EL (cell line): ENCODE results near the gene LIPJ.

ENCODE experiments used
- DNase-seq: peaks from one replicate; pipeline ENCODE4 v3.0.0-alpha.2; 2016

The LIPJ gene, protein sequence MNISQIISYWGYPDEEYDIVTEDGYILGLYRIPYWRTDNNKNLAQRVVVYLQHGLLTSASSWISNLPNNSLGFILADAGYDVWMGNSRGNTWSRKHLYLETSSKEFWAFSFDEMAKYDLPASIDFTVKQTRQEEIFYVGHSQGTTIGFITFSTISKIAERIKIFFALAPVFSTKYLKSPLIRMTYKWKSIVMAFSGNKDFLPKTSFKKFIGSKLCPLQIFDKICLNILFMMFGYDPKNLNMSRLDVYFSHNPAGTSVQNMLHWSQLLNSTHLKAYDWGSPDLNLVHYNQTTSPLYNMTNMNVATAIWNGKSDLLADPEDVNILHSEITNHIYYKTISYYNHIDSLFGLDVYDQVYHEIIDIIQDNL

DNA sequence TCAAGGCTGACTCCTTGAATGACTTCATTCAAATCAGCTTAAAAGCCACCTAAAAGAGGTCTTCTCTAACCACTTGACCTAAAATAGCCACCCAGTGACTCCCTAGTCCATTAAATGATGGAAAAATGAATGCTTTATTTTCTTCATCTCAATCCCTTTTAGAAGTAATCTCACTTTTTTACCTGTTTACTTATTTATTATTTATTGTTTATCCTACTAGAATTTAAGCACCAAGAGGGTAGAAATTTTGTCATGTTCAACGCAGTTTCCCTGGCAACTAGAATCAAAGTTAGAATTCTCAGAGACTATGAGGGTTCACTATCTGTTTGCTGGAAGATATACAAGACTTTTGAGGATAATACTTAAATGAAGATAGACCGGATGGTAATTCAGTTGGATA is at the start of gene LIPJ:
Gene LIPJ, plus strand, starts transcription at position 301 of the 400 bp plus-strand sequence. CDS start 3,926 bp downstream, outside the sequence.
- no peak for DNase-seq

DNA sequence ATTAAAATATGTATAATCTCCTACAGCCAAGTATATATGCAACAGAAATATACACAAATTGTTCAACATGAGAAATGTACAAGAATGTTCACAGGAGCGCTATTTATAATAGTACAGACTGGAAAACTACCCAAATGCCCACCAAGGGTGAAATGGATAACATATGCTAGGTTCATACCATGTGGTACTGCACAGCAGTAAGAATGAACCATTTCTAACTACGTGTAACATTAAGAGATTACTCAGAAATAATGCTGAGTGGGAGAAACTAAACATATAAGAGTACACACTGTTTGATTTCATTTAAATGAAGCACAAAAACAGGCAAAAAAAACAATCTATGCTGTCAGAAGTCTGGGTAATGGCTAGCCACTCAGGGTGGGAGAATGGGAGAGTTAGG is 49.2 kb upstream of the LIPJ start:
- no peak for DNase-seq

DNA sequence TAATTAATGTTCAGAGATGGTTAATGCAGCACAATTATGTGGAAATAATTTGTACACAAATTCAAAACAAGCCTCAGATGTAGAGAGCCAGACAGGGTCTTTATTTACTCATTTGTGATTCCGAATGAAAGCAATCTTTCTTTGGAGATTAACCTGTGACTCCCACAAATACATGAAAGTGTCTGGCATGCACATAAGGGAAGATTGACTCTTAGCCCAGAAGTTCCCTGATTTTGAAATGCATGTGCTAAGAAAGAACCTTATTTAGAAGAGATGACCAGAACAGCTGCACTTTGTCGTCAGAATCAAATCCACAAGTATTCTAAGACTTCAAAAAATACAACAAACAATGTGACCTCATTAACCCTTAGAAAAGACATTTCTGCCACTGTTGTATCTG is 48.5 kb upstream of the LIPJ start:
- DNase-seq: peak; percentile 22

- no peak for DNase-seq
Measured at GRCh38 chr10:88540351-88540750, 46.2 kb upstream of the LIPJ start.

DNA sequence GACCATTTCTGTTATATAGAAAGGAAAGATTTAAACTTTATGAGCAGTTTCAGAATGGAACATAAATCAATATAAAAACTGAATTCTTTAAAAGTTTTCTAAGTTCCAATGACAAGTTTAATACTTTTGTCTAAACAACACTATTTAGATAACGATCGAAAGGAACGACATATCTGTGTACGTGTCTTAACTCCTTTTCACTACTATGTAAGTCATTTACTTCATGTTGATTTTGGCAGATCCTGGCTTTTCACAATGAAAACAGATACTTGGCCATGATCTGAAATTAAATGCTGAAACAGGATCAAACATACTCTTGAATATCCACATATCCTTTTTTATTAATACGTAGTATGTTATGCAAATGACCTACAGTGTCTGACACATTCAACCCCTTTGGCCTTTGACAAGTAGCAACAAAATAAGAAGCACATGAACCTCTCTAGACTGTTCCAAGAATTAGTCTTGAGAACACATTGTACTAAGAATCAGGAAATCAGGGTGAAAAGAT is 45.4 kb upstream of the LIPJ start:
- no peak for DNase-seq

DNA sequence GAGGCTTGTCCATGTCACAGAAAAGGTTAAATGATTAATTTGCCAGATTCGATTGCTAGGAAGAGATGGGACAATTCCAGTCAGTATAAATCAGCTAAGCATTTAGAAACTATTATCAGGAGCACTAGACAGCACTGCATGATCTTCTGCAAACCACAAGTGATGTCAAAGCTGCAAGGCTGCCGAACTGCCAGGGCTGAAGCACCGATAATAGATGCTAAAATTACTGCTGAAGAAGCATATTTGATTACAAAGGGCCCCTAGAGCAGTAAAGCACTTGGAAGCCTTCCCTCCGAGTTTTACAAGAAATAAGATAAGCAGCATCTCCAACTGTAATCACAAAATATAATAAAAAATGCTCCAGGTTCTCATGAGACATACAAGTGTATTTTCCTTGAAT is 44.0 kb upstream of the LIPJ start:
- no peak for DNase-seq

DNA sequence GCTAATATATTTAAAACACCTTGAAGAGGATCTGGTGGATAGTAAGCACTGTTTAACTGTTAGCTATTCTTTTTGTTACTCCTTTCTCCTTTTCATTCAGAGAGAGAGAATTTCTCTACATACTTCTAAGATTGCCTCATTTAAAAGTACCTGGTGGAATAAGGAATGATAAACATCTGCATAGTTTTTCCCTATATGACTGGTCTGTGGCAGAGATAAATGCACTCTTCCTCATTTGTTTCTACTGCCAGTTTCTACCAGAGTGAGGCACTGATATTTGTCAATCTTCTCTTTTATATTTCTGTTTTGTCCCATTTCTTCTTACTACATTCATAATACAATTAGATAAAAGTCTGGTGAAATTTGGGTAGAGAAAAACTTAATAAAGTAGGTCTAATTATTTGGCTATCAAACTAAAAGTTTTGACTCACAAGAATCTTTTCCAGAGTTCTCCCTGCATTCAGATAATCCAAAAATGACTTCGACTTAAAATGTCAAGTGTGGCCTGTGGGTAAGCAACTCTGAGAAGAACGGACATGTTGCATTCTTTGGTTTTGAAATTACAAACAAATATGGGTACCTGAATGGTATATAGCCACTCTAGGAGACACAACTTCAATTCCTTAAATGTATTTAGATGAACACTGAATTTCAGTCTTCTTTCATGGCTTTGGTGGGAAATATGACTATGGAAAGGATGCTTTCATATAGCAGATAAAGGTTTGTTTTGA is 42.3 kb upstream of the LIPJ start:
- DNase-seq: no peak

GRCh38 chr10:88545359-88545758 is 41.2 kb upstream of the LIPJ start:
- DNase-seq: no peak

DNA sequence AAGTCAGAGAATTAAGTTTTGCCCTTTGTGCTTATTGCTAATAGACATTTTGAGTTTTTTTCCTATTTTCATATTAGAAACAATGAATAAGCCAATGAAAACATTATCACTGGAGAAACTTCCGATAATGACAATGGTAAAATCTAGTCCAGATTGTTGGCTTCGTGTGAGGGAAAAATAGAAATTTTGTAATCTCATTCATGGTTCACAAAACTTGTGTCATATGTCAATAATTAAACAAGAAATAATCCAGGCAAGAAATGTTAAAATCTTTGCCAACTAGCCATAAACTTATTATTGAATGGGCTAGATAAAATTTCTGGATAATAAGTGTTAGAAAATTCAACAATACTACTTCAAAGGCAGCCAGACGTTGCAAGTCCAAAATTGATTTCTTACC is 40.1 kb upstream of the LIPJ start:
- no peak for DNase-seq

DNA sequence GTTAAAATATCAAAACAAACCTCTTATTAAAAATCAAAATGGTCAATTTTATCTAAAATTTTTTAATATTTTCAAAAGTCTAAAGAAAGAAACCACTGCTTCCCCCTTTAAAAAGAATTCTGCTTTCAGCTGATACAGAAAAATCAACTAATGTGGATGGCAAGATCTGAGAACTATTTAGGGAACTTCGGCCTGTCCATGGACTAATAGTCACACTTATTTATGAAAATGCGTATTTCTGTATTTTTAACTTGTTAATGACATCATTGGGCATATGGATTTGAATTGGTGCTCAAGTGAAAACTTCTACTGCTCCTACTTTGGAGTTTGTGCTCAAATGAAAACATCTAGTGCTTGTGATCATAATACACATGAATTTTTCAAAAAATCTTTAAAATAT is 35.3 kb upstream of the LIPJ start:
- no peak for DNase-seq

DNA sequence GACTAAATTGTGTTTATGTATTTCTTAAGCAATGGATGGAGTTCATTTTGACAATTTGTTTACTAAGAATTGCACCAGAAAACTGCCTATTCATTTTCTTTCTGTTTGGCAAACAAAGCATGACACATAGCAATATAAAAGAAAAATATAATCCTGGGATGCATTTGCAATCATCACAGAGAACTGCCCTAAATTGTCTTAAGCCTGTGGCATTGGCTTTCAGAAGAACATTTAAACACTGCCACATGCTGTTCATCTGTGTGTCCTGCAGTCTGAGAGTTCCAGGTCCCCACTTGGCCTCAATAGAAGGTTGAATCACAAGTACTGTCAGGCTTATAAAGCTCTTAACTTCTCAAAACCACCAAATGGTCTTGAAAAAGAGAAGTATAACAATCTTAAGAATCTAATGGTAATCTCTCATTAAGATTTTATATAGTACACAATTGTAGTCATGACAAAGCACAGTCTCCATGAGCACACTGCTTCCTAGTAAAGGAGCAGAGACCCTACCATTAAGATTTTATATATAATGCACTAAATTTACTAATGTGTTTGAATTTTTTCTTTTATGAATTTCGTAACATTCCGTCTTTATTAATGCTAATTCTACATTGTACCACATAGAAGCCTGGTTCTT is 33.3 kb upstream of the LIPJ start:
- peak; percentile 63 for DNase-seq

DNA sequence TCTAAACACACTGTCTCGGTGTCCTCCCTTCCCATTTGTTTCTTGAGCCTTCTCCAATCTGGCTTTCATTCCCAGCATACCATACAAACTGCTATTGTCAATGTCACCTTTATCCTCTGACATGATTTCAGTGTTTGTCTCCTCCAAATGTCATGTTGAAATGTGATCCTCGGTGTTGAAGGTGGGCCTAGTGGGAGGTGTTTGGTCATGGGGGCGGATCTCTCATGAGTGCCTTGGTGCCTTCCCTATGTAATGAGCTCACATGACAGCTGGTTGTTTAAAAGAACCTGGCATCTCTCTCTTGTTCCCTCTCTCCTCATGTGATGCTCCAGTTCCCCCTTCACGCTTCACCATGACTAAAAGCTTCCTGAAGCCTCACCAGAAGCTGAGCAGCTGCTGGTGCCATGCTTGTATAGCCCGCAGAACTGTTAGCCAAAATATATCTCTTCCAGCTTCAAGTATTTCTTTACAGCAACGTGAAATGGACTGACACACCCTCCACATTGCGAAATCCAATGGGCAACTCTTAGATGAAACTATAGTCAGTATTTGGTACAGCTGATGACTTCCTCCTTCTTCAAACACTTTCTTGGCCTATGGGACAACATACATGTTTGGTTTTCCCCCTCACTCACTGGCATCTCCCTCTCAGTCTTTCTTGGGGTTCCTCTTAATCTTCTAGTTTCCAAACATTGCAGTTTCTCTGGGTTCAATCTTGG is 31.2 kb upstream of the LIPJ start:
- DNase-seq: no peak

- DNase-seq: no peak
Measured at GRCh38 chr10:88557256-88557655, 29.3 kb upstream of the LIPJ start.

- peak; percentile 58 for DNase-seq
Measured at GRCh38 chr10:88557658-88558057, 28.9 kb upstream of the LIPJ start.

GRCh38 chr10:88562152-88562551 is 24.4 kb upstream of the LIPJ start:
- DNase-seq: no peak

DNA sequence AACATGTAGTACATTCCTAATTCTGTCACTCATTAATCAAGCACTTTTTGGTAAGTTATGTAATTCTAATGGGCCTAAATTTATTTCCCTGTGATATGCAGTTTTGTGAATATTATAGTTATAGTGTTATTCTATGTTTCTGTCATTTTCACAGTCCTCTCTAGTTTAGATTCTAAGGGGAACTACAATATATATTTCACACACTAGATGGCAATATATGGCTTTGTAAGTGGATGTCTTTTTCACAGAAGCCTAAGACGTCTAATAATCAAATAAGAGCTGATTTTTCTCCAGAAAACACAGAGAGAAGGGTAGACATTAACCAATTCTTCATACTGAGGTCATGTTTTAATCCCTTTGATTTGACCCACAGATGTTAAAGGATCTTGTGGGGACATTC is 21.5 kb upstream of the LIPJ start:
- DNase-seq: peak; percentile 41

DNA sequence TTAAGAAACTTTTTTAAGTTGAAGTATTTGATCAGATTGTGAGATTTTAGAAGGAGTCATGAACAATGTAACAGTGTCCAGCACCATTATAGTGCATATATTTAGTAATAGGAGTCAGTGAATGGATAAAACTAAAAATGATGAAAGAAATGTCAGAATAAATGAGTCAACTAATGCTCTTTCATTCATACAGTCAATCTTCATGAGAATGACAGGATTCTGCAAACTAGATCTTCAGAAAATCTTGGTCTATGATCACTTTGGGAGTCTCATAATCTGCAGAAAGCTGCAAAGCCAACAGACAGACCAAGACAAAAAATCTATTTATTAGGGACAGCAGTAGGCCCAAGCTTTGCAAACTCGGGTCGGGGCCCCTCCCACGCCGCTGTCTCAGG is 4.2 kb upstream of the LIPJ start:
- no peak for DNase-seq

DNA sequence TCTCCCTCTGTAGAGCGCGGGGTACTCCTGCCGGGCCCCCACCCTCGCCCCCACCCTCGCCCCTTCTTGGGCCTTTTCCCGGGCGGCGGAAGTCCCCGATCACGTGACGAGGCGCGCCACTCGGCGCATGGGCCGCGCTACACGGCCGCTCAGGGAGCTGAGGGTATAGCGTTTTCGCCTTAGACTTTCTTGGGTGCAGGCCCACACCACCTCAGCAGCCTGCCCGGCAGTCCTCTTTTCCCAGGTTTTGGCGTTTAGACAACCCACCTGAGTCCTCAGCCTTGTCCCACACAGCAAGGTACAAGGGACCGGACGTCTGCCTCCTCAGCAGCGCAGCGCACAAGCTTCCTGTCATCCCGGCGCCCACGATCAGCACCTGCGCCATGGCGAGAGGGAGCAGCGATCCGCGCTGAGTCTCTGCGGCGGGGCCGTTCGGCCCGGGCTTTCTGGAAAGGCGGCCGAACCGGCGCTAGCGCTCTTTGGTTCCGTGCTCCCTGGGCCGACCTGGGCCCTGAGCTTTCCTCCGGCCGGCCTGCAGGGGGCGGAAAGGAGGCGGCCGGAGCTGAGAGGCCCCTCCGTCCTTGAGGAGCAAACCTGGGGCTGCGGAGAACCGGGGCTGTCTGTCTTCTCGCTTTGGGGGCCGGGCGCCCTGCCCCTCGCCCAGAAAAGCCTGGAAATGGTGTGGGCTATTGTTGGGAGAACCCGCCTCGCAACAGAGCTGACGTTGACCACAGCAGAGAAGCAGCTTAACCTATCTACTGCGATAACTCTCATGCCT is 3.6 kb upstream of the LIPJ start, which contains the start of gene RNLS:
Gene RNLS, minus strand, starts transcription at position 513 of the 778 bp plus-strand sequence.
- DNase-seq: peak; percentile 62

- no peak for DNase-seq
Measured at GRCh38 chr10:88583584-88583957, 3.0 kb upstream of the LIPJ start.

DNA sequence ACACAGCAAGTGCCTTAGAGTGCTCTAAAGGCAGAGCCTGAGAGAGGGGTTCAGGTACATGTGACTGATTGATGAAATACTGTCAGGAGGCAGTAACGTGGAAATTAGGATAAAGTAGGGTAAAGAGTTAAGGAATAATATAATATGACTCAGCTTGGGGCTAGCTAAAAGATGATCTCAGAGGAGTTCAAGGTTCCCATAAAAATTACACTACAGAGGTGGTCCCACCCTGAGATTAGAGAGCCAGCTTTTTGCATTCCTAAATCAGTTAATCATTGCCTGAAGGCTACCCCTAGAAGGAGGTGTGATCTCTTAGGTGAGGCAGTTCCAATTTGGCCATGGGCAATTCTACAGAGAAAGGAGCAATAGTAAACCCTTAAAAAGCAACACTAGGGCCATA is 5.8 kb downstream of the LIPJ start:
- peak; percentile 41 for DNase-seq

- no peak for DNase-seq
Measured at GRCh38 chr10:88592906-88593305, 6.3 kb downstream of the LIPJ start.

DNA sequence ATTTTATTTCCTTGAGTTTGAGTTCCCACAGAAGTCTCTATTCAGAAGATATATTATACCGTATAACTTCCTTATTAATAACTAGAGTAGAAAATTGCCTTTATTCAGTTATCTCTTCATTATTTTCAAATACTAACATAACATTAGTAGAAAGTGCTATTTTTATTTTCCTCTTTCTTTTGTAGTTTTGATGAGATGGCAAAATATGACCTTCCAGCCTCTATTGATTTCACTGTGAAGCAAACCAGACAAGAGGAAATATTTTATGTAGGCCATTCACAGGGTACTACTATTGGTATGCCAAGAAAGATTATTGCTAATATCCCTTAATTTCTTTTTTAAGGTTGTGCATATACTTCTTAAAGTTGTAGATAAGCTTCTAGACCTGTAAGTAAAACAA is 7.9 kb downstream of the LIPJ start:
- no peak for DNase-seq
